HepG2 (cell line): ENCODE measurements around the gene PYY. TPM values are rescaled to one million over a fixed set of nuclear protein-coding genes. Genes with fewer than 3 reads are reported as not detected.

Experiments
- ATAC-seq: fragments of 200-7000 bp; cut with Tn5 transposase; 3 replicates; pipeline ENCODE4 v1.9.1; 2020; ENCODE audit warnings: mild to moderate bottlenecking, moderate library complexity
- BruUV-seq: library from RNA; stranded (reverse); fragments of 400-500 nt; replicated peaks from 2 replicates; lab custom pipeline; 2021; lab: Mats Ljungman, UMichigan
- CTCF ChIA-PET: fragments of 300-600 bp; formaldehyde crosslinking; extraction: SDS; loops from one replicate; lab custom pipeline; 2021; ENCODE audit warnings: low total read pairs, inconsistent platforms, low intra/inter-chr PET ratio; lab: Yijun Ruan, JAX
- POLR2A ChIA-PET: fragments of 350-600 bp; sonication (Branson Sonifier 250); formaldehyde crosslinking; loops from one replicate; lab custom pipeline; 2020; ENCODE audit warnings: antibody characterized with exemption, inconsistent platforms; lab: Yijun Ruan, JAX
- DNase-seq: peaks from one replicate; pipeline ENCODE4 v3.0.0-alpha.2; 2015; ENCODE audit warnings: low spot score
- FAIRE-seq: peaks from 3 replicates; lab custom pipeline; 2011; peaks lifted over from hg19 to GRCh38; lab: Jason Lieb, UNC
- H2AFZ ChIP-seq: one replicate; pipeline ENCODE4 v1.6.1; 2011; ENCODE audit warnings: low read length, inconsistent platforms
- H3K27ac ChIP-seq: fragments of 300-600 bp; 3 replicates; pipeline ENCODE4 v1.8.0; 2011; ENCODE audit warnings: mixed run types, mild to moderate bottlenecking, mixed read lengths, low read length, inconsistent platforms; ENCODE audit not compliant: insufficient read depth; ENCODE audit errors: extremely low read length
- H3K27me3 ChIP-seq, 2 experiments: fragments of 200-600 bp in 1 of 2; 2 replicates in 1 of 2; 3 replicates in 1 of 2; pipeline versions ENCODE4 v1.6.0 to v1.8.0; 2011; ENCODE audit warnings: low read length in 2 of 2, mild to moderate bottlenecking in 2 of 2, moderate library complexity in 2 of 2, inconsistent platforms in 1 of 2; ENCODE audit not compliant: insufficient read depth in 2 of 2, control insufficient read depth in 1 of 2
- H3K36me3 ChIP-seq, 2 experiments: fragments of 200-600 bp in 1 of 2; replicated peaks in 1 of 2; 2 replicates in 1 of 2; 3 replicates in 1 of 2; pipeline versions ENCODE4 v1.5.1 to v1.8.0; 2011; ENCODE audit warnings: low read length in 2 of 2, inconsistent platforms in 1 of 2; ENCODE audit not compliant: insufficient read depth in 2 of 2, control insufficient read depth in 1 of 2
- H3K4me1 ChIP-seq: 2 replicates; pipeline ENCODE4 v1.5.1; 2012; ENCODE audit warnings: low read length, inconsistent platforms; ENCODE audit not compliant: insufficient read depth
- H3K4me2 ChIP-seq: 2 replicates; pipeline ENCODE4 v1.6.0; 2011; ENCODE audit warnings: low read depth, low read length, inconsistent platforms
- H3K4me3 ChIP-seq, 3 experiments: fragments of 200-600 bp in 1 of 3; sonication (generic), shearing (Covaris generic) in 1 of 3; replicated peaks in 1 of 3; 2 replicates each; pipeline ENCODE4 v1.5.1; 2011 to 2016; ENCODE audit warnings: low read length in 3 of 3, inconsistent platforms in 2 of 3, low read depth in 2 of 3, mild to moderate bottlenecking in 2 of 3, control low read depth in 1 of 3, mixed read lengths in 1 of 3; ENCODE audit not compliant: insufficient read depth in 1 of 3
- H3K79me2 ChIP-seq: one replicate; pipeline ENCODE4 v1.6.1; 2011; ENCODE audit warnings: low read length, inconsistent platforms; ENCODE audit not compliant: insufficient read depth
- H3K9ac ChIP-seq: 2 replicates; pipeline ENCODE4 v1.6.0; 2011; ENCODE audit warnings: mild to moderate bottlenecking, low read depth, low read length, inconsistent platforms; ENCODE audit not compliant: insufficient read depth
- H3K9me3 ChIP-seq: 2 replicates; pipeline ENCODE4 v1.5.1; 2012; ENCODE audit warnings: mild to moderate bottlenecking, low read length
- H4K20me1 ChIP-seq: 2 replicates; pipeline ENCODE4 v1.6.0; 2011; ENCODE audit warnings: inconsistent platforms, mild to moderate bottlenecking, low read length, moderate library complexity; ENCODE audit not compliant: insufficient read depth
- HDAC2 ChIP-seq: sonication (generic); formaldehyde crosslinking; IDR thresholded peaks from 2 replicates; pipeline ENCODE4 v1.4.0; 2020; ENCODE audit warnings: missing genetic modification reagents
- TERF1 ChIP-seq: sonication (generic); formaldehyde crosslinking; IDR thresholded peaks from 2 replicates; pipeline ENCODE4 v1.8.0; 2022; ENCODE audit warnings: mild to moderate bottlenecking, missing genetic modification reagents, moderate library complexity
- ZNF629 ChIP-seq: sonication (generic); formaldehyde crosslinking; conservative IDR thresholded peaks from 2 replicates; pipeline ENCODE4 v1.5.0; 2020; ENCODE audit warnings: missing genetic modification reagents
- ZSCAN20 ChIP-seq: sonication (generic); formaldehyde crosslinking; IDR thresholded peaks from 2 replicates; pipeline ENCODE4 v1.4.0; 2020; ENCODE audit warnings: missing genetic modification reagents, mild to moderate bottlenecking, borderline replicate concordance
- WGBS: methylation state at CpG from one replicate; pipeline ENCODE4 v1.1.6; 2017; ENCODE audit warnings: low lambda C conversion rate; 5-methylcytosine and 5-hydroxymethylcytosine counted together
- in situ Hi-C: cut with HindIII; loops from 2 replicates; pipeline ENCODE4 v1.10.0; 2017; ENCODE audit warnings: low pct_unique_long_range_greater_than_20kb; ENCODE audit not compliant: extremely low pct_ligation_motif_present
- intact Hi-C: fragments of 100-400 bp; cut with micrococcal nuclease; formaldehyde crosslinking; loops from one replicate; pipeline ENCODE4 v1.10.0; 2022; ENCODE audit not compliant: unreplicated experiment
- polyA plus RNA-seq, 8 experiments: library from polyadenylated mRNA; depleted of rRNA in 3 of 8; stranded (reverse) in 7 of 8; unstranded in 1 of 8; fragments of >200 nt; fragmentation: Illumina TruSeq in 4 of 8; extraction: Trizol in 4 of 8; gene quantifications; 2 replicates each; pipeline versions ENCODE4 v1.2.1 to v1.2.3, GENCODE V29; 2011 to 2016; ENCODE audit warnings: low read depth in 4 of 8, missing spikeins in 1 of 8, mixed read lengths in 1 of 8; ENCODE audit not compliant: insufficient read depth in 1 of 8
- total RNA-seq, 5 experiments: library from RNA; depleted of rRNA; stranded (reverse); fragments of >200 nt; fragmentation: Illumina TruSeq; extraction: Trizol; gene quantifications; 2 replicates each; pipeline ENCODE4 v1.2.3, GENCODE V29; 2016; ENCODE audit warnings: low read depth in 1 of 5

PYY gene
- total and polyA plus RNA-seq, 2 of the 13 experiments (the other 11 are each of a cell fraction or from before 2014, with no cell fraction given): 0.25 TPM; not detected in 1

DNA sequence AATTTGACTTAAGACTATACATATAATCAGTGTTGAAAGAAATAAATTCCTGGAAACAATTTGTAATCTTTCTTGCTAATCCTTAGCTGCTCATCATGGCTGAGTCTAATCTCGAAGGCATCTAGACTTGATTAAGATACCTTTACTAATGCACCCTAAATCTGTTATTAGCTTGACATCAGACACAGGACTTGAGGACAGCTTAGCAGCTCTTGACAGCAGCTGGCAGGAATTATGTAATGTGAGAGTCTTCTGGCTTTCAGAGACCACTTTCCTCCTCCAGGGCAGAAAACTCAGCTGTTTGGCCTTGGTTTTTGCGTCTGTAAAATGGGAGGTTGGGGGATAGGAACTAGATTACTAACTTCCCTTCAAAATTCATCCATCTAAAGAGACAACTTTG lies 39.3 kb downstream of the PYY start:
- H3K9me3 ChIP-seq: no peaks in the 10 kb centered on the region
- no peak overlapping the region for H3K4me3 ChIP-seq
- H2AFZ ChIP-seq: no peak overlapping the region
- ChIA-PET POLR2A (no interaction called here), CTCF (no interaction called here)
- no peak overlapping the region for H3K4me2 ChIP-seq
- DNase-seq (no peak), FAIRE-seq (no peak), ATAC-seq (no peak)
- TF ChIP-seq TERF1 (CRISPR knock-in tag) (no peak), ZNF629 (CRISPR knock-in tag) (peak; percentile 25; the same call in 1 of the 2 replicates)
- in situ Hi-C loops: no loop called here
- WGBS: 0% methylated on average over 2 of the region's 2 CpGs
- no peaks in the 10 kb centered on the region for H4K20me1 ChIP-seq
- no TSS peak for BruUV-seq
- peaks cover 4 to 65% of the 10 kb centered on the region in 2 experiments; a peak in 4 of 5 replicates for H3K27me3 ChIP-seq
- H3K36me3 ChIP-seq: no peaks in the 10 kb centered on the region
- no peaks in the 10 kb centered on the region for H3K4me1 ChIP-seq
- no peaks in the 10 kb centered on the region for H3K79me2 ChIP-seq
- H3K27ac ChIP-seq: no peak overlapping the region
- H3K9ac ChIP-seq: no peak overlapping the region
- intact Hi-C loops: no loop called here

- no peaks in the 10 kb centered on the region for H3K36me3 ChIP-seq
- no TSS peak for BruUV-seq
- H3K27me3 ChIP-seq: peaks cover 4 to 68% of the 10 kb centered on the region in 2 experiments; a peak in 4 of 5 replicates
- POLR2A ChIA-PET: no interaction called here
- H3K4me2 ChIP-seq: no peak overlapping the region
- 13% methylated on average over 5 of the region's 6 CpGs for whole genome bisulfite sequencing
- no peak for ATAC-seq
- TF ChIP-seq ZSCAN20 (CRISPR knock-in tag) (no peak), HDAC2 (CRISPR knock-in tag) (no peak)
- no peaks in the 10 kb centered on the region for H3K9me3 ChIP-seq
- in situ Hi-C loops (no loop called here), intact Hi-C loops (no loop called here)
- DNase-seq: no peak
- no peaks in the 10 kb centered on the region for H3K4me1 ChIP-seq
- H2AFZ ChIP-seq: no peak overlapping the region
- no peak overlapping the region for H3K27ac ChIP-seq
- no peak overlapping the region for H3K9ac ChIP-seq
- H4K20me1 ChIP-seq: no peaks in the 10 kb centered on the region
- CTCF ChIA-PET: no interaction called here
- FAIRE-seq: no peak
- no peak overlapping the region for H3K4me3 ChIP-seq
- no peaks in the 10 kb centered on the region for H3K79me2 ChIP-seq
Observed at GRCh38 chr17:43913584-43913983, 40.2 kb downstream of the PYY start.
